Keratinocyte (primary cell): ENCODE measurements around the gene ZNF629. TPM values are rescaled to one million over a fixed set of nuclear protein-coding genes. Genes with fewer than 3 reads are reported as not detected.

ENCODE experiments used
- DNase-seq: peaks from one replicate; pipeline ENCODE4 v3.0.0-alpha.2; 2011; ENCODE audit warnings: low read depth, missing footprints, low spot score
- FAIRE-seq: peaks from 2 replicates; lab custom pipeline; 2011; peaks lifted over from hg19 to GRCh38; lab: Jason Lieb, UNC
- H2AFZ ChIP-seq: 2 replicates; pipeline ENCODE4 v1.6.0; 2012; ENCODE audit warnings: low read length, control low read depth, inconsistent platforms; ENCODE audit not compliant: control insufficient read depth
- H3K27ac ChIP-seq: 2 replicates; pipeline ENCODE4 v1.5.1; 2011; ENCODE audit warnings: low read length; ENCODE audit not compliant: control insufficient read depth, insufficient read depth
- H3K27me3 ChIP-seq: 3 replicates; pipeline ENCODE4 v1.6.0; 2011; ENCODE audit warnings: low read length; ENCODE audit not compliant: control insufficient read depth, insufficient read depth; ENCODE audit errors: extremely low read depth
- H3K36me3 ChIP-seq, 2 experiments: 2 replicates in 1 of 2; 3 replicates in 1 of 2; pipeline ENCODE4 v1.5.1; 2011; ENCODE audit warnings: low read length in 2 of 2, mild to moderate bottlenecking in 1 of 2; ENCODE audit not compliant: control insufficient read depth in 2 of 2, insufficient read depth in 2 of 2; ENCODE audit errors: extremely low read depth in 1 of 2
- H3K4me1 ChIP-seq: 3 replicates; pipeline ENCODE4 v1.5.1; 2011; ENCODE audit warnings: low read length; ENCODE audit not compliant: control insufficient read depth, insufficient read depth; ENCODE audit errors: extremely low read depth
- H3K4me2 ChIP-seq: 3 replicates; pipeline ENCODE4 v1.6.0; 2011; ENCODE audit warnings: low read depth, low read length; ENCODE audit not compliant: control insufficient read depth, insufficient read depth; ENCODE audit errors: extremely low read depth
- H3K4me3 ChIP-seq, 3 experiments: fragments of 200-600 bp in 1 of 3; sonication (generic) in 1 of 3; 2 replicates in 2 of 3; 3 replicates in 1 of 3; pipeline ENCODE4 v1.5.1; 2011 to 2016; ENCODE audit warnings: low read length in 3 of 3, mild to moderate bottlenecking in 3 of 3, control low read depth in 2 of 3, inconsistent platforms in 1 of 3, low read depth in 1 of 3, mixed read lengths in 1 of 3, mixed run types in 1 of 3, moderate library complexity in 1 of 3; ENCODE audit not compliant: control insufficient read depth in 2 of 3, insufficient read depth in 2 of 3; ENCODE audit errors: extremely low read depth in 1 of 3
- H3K79me2 ChIP-seq: 2 replicates; pipeline ENCODE4 v1.6.0; 2012; ENCODE audit warnings: low read length; ENCODE audit not compliant: control insufficient read depth, insufficient read depth
- H3K9ac ChIP-seq: 3 replicates; pipeline ENCODE4 v1.6.0; 2011; ENCODE audit warnings: low read length; ENCODE audit not compliant: control insufficient read depth, insufficient read depth; ENCODE audit errors: extremely low read depth
- H3K9me1 ChIP-seq: 3 replicates; pipeline ENCODE4 v1.6.0; 2011; ENCODE audit warnings: low read length; ENCODE audit not compliant: control insufficient read depth, insufficient read depth; ENCODE audit errors: extremely low read depth
- H3K9me3 ChIP-seq: 2 replicates; pipeline ENCODE4 v1.5.1; 2012; ENCODE audit warnings: low read depth, low read length; ENCODE audit not compliant: control insufficient read depth
- H4K20me1 ChIP-seq: 3 replicates; pipeline ENCODE4 v1.6.0; 2011; ENCODE audit warnings: low read length; ENCODE audit not compliant: control insufficient read depth, insufficient read depth; ENCODE audit errors: extremely low read depth
- CTCF ChIP-seq, 3 experiments: IDR thresholded peaks in 1 of 3; conservative IDR thresholded peaks in 1 of 3; optimal IDR thresholded peaks in 1 of 3; 2 replicates in 2 of 3; 3 replicates in 1 of 3; pipeline versions ENCODE3 to v1.5.1; 2011; ENCODE audit warnings: low read length in 3 of 3, mild to moderate bottlenecking in 3 of 3, moderate library complexity in 2 of 3, control low read depth in 1 of 3, inconsistent platforms in 1 of 3; ENCODE audit not compliant: insufficient read depth in 2 of 3; ENCODE audit errors: extremely low read depth in 1 of 3
- EZH2 ChIP-seq: IDR thresholded peaks from one replicate; pipeline ENCODE4 v1.6.1; 2012; ENCODE audit warnings: inconsistent platforms, mild to moderate bottlenecking, low read length, moderate library complexity
- dilution Hi-C: fragments of 300-500 bp; cut with MboI; formaldehyde crosslinking; loops from one replicate; pipeline ENCODE4 v1.7.0; 2020; ENCODE audit warnings: low sequenced_read_pairs; ENCODE audit not compliant: extremely low pct_ligation_motif_present
- polyA plus RNA-seq, 5 experiments: library from polyadenylated mRNA; depleted of rRNA in 3 of 5; stranded (reverse) in 3 of 5; stranded (forward) in 1 of 5; unstranded in 1 of 5; fragments of >200 nt; gene quantifications; 1 replicate in 1 of 5; 2 replicates in 3 of 5; 3 replicates in 1 of 5; pipeline versions ENCODE4 v1.2.1 to v1.2.3, GENCODE V29; 2011 to 2012; ENCODE audit warnings: missing spikeins in 2 of 5, low read depth in 1 of 5, low replicate concordance in 1 of 5

ZNF629 gene
- polyA plus RNA-seq, 1 donor (not counting 4 experiments of a cell fraction or from before 2014, with no cell fraction given) = 3.6 TPM

DNA sequence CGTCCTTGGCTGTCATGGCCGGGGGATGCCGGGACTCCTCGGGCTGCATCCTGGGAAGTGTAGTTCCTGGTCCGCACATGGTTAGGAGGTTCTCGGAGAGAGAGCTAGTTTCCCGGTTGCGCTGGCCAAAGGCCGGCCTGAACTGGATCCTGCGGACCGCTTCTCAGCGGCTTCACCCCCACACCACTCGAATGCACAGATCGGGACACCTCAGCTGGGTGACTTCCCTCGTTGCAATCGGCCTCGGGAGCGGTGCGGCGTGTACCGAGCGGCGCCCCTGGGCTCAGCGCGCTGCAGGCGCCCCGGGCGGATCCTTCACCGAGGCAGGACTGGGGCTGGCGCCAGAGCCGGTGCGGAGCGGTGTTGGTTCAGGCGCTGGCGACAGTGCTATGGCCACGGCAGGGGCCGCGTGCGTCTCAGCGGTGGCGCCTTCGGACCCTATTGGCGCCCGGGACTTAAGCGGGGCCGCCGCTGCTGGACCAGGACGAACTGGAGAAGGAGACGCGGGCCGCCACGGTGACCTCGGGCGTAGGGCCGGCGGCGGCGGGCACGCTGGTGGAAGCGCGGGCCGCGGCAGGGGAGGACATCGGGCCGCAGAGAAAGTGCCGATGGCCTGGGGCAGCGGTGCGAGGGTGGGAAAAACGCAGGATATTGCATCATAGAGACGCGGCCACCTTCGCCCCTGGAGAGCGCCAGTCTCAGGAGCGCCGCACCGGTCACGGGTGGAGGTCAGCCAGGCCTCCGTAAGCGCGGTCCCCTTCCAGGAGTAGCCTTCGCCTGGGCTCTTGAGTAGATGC is 11.4 kb downstream of the ZNF629 start:
- no peak for DNase-seq
- Histone ChIP-seq H3K9me3 (no peaks in the 10 kb centered on the region), H3K27me3 (no peaks in the 10 kb centered on the region), H3K4me3 (peak overlapping the region; percentile 55 to 78 (median 75)), H2AFZ (peak overlapping the region; percentile 71), H3K4me1 (peaks cover 9% of the 10 kb centered on the region), H3K9ac (peak overlapping the region; percentile 90), H3K79me2 (no peaks in the 10 kb centered on the region), H4K20me1 (no peaks in the 10 kb centered on the region), H3K9me1 (no peaks in the 10 kb centered on the region), H3K27ac (peak overlapping the region; percentile 76), H3K4me2 (peak overlapping the region; percentile 97), H3K36me3 (peaks cover 19 to 28% of the 10 kb centered on the region in 2 experiments)
- TF ChIP-seq CTCF (optimal IDR thresholded peaks at IDR 0.05 in 1 of 3, IDR thresholded peaks at IDR 0.05 in 1 of 3, conservative IDR thresholded peaks at IDR 0.05 in 1 of 3; ENCODE audit: extremely low read depth in 1 of 3, insufficient read depth in 2 of 3, low read length in 3 of 3) = no peak
- TF ChIP-seq EZH2 = no peak
- dilution Hi-C loops = loop anchor here (25.0 kb wide), 1 partner anchor 112 kb away; the partner anchor contains the start of genes BCL7C and CTF1
- no peak for FAIRE-seq

- Histone ChIP-seq H3K79me2 (no peaks in the 10 kb centered on the region), H3K4me2 (peak overlapping the region; percentile 97), H3K9me3 (no peaks in the 10 kb centered on the region), H3K4me3 (peak overlapping the region; percentile 55 to 78 (median 75)), H3K36me3 (peaks cover 19 to 28% of the 10 kb centered on the region in 2 experiments), H3K27ac (peak overlapping the region; percentile 76), H3K27me3 (no peaks in the 10 kb centered on the region), H2AFZ (no peak overlapping the region), H3K9ac (peak overlapping the region; percentile 90), H3K9me1 (no peaks in the 10 kb centered on the region), H4K20me1 (no peaks in the 10 kb centered on the region), H3K4me1 (peaks cover 9% of the 10 kb centered on the region)
- FAIRE-seq (no peak), DNase-seq (no peak)
- TF ChIP-seq EZH2 (no peak), CTCF (optimal IDR thresholded peaks at IDR 0.05 in 1 of 3, IDR thresholded peaks at IDR 0.05 in 1 of 3, conservative IDR thresholded peaks at IDR 0.05 in 1 of 3; ENCODE audit: extremely low read depth in 1 of 3, insufficient read depth in 2 of 3, low read length in 3 of 3) (no peak)
- dilution Hi-C loops = loop anchor here (25.0 kb wide), 1 partner anchor 112 kb away; the partner anchor contains the start of genes BCL7C and CTF1
Observed at GRCh38 chr16:30775131-30775391, 11.9 kb downstream of the ZNF629 start.
